ENCODE data around the gene ACOD1. TPM values are rescaled to one million over a fixed set of nuclear protein-coding genes. Genes with fewer than 3 reads are reported as not detected.

The ACOD1 gene
- total and polyA plus RNA-seq, 2 of the 13 experiments (the other 11 are each of a cell fraction or from before 2014, with no cell fraction given) = not detected

DNA sequence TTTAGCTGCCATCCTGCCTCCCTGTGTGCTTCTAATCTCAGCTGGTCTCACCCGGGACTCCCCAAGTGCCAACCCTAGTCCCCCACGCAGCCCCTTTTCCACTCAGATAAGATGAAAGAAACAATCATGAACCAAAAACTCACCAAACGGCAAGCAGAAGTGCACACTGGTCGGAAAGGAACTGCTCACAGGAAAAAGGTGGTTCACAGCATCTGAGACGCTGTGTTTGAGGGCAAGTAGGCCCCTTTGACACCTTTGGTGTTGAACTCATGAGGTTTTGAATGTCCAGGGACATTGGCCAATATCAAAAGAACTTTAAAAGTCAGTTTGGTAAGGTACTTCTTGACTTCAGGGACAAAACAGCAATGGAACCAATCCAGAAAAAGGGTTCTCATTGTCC, 20.4 kb upstream of the ACOD1 start (continued):
- TF ChIP-seq, protein P1, sequence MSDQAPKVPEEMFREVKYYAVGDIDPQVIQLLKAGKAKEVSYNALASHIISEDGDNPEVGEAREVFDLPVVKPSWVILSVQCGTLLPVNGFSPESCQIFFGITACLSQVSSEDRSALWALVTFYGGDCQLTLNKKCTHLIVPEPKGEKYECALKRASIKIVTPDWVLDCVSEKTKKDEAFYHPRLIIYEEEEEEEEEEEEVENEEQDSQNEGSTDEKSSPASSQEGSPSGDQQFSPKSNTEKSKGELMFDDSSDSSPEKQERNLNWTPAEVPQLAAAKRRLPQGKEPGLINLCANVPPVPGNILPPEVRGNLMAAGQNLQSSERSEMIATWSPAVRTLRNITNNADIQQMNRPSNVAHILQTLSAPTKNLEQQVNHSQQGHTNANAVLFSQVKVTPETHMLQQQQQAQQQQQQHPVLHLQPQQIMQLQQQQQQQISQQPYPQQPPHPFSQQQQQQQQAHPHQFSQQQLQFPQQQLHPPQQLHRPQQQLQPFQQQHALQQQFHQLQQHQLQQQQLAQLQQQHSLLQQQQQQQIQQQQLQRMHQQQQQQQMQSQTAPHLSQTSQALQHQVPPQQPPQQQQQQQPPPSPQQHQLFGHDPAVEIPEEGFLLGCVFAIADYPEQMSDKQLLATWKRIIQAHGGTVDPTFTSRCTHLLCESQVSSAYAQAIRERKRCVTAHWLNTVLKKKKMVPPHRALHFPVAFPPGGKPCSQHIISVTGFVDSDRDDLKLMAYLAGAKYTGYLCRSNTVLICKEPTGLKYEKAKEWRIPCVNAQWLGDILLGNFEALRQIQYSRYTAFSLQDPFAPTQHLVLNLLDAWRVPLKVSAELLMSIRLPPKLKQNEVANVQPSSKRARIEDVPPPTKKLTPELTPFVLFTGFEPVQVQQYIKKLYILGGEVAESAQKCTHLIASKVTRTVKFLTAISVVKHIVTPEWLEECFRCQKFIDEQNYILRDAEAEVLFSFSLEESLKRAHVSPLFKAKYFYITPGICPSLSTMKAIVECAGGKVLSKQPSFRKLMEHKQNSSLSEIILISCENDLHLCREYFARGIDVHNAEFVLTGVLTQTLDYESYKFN (CRISPR knock-in tag; conservative IDR thresholded peaks at IDR 0.05) = no peak

DNA sequence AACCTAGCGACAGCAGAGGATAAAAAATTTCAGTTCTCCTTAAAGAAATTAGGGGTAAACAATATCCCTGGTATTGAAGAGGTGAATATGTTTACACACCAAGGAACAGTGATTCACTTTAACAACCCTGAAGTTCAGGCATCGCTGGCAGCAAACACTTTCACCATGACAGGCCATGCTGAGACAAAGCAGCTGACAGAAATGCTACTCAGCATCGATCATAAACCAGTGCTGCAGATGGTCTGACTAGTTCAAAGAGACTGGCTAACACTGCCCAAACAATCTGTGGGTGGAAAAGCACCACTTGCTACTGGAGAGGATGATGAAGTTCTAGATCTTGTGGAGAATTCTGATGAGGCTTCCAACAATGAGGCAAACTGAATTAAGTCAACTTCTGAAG, 19.9 kb upstream of the ACOD1 start:
- Histone ChIP-seq H3K4me2 (ENCODE audit: low read depth, low read length) (no peak overlapping the region), H3K79me2 (ENCODE audit: insufficient read depth, low read length) (no peaks in the 10 kb centered on the region), H3K4me3 (replicated peaks in 1 of 3; ENCODE audit: insufficient read depth in 1 of 3, low read depth in 2 of 3, low read length in 3 of 3) (no peak overlapping the region), H3K27me3 (ENCODE audit: control insufficient read depth in 1 of 2, insufficient read depth in 2 of 2, low read length in 2 of 2) (no peaks in the 10 kb centered on the region; a peak in 1 of 5 replicates), H4K20me1 (ENCODE audit: insufficient read depth, low read length) (no peaks in the 10 kb centered on the region), H2AFZ (ENCODE audit: low read length) (no peak overlapping the region), H3K27ac (ENCODE audit: extremely low read length, insufficient read depth, low read length) (no peak overlapping the region), H3K9ac (ENCODE audit: insufficient read depth, low read depth, low read length) (no peak overlapping the region), H3K9me3 (ENCODE audit: low read length) (no peaks in the 10 kb centered on the region), H3K36me3 (replicated peaks in 1 of 2; ENCODE audit: control insufficient read depth in 1 of 2, insufficient read depth in 2 of 2, low read length in 2 of 2) (no peaks in the 10 kb centered on the region), H3K4me1 (ENCODE audit: insufficient read depth, low read length) (no peaks in the 10 kb centered on the region)
- DNase-seq (ENCODE audit: low spot score) (no peak), ATAC-seq (no peak), FAIRE-seq (no peak)
- no peak for TF ChIP-seq NFYC (CRISPR knock-in tag; IDR thresholded peaks at IDR 0.05)
- TF ChIP-seq ZNF703 (CRISPR knock-in tag; IDR thresholded peaks at IDR 0.05; ENCODE audit: borderline replicate concordance) = no peak
- no peak for TF ChIP-seq ZNF75D (CRISPR knock-in tag; IDR thresholded peaks at IDR 0.05; ENCODE audit: borderline replicate concordance)
- TF ChIP-seq ELF3 (CRISPR knock-in tag; IDR thresholded peaks at IDR 0.05) = no peak
- TF ChIP-seq ZNF367 (CRISPR knock-in tag; IDR thresholded peaks at IDR 0.05; ENCODE audit: borderline replicate concordance) = no peak
- CTCF ChIA-PET (ENCODE audit: low intra/inter-chr PET ratio, low total read pairs) = no interaction called here
- intact Hi-C loops (cut with micrococcal nuclease; ENCODE audit: unreplicated experiment) = no loop called here
- POLR2A ChIA-PET = no interaction called here
- in situ Hi-C loops (cut with HindIII; ENCODE audit: extremely low pct_ligation_motif_present, low pct_unique_long_range_greater_than_20kb) = no loop called here
- 3% methylated on average over 3 of the region's 3 CpGs for WGBS (ENCODE audit: low lambda C conversion rate)
- no TSS peak for BruUV-seq (replicated peaks)
